ENCODE results near the gene PDZRN4.

GRCh38 chr12:41462312-41462711 lies 274.2 kb downstream of the PDZRN4 start:
- TF ChIP-seq POLR2A (IDR thresholded peaks at IDR 0.05) (no peak), CTCF (IDR thresholded peaks at IDR 0.05) (no peak)
